DOHH2 (cell line): Measurements from ENCODE around the gene ASTE1.

Experiments used
- H3F3A ChIP-seq: fragments of 200-600 bp; sonication (generic), shearing (Covaris generic); 2 replicates; pipeline ENCODE4 v1.6.0; 2016; ENCODE audit warnings: antibody characterized with exemption, mild to moderate bottlenecking; ENCODE audit not compliant: control insufficient read depth, insufficient read depth
- H3K27ac ChIP-seq: fragments of 200-600 bp; sonication (generic); 2 replicates; pipeline ENCODE4 v1.5.1; 2014; ENCODE audit warnings: low read depth, mild to moderate bottlenecking, low read length, moderate library complexity
- H3K27me3 ChIP-seq: fragments of 200-600 bp; sonication (generic); 2 replicates; pipeline ENCODE4 v1.6.1; 2014; ENCODE audit warnings: mild to moderate bottlenecking, low read length, mixed read lengths; ENCODE audit not compliant: control insufficient read depth
- H3K36me3 ChIP-seq: fragments of 200-600 bp; sonication (generic); 2 replicates; pipeline ENCODE4 v1.6.1; 2014; ENCODE audit warnings: mild to moderate bottlenecking, low read length, moderate library complexity, mixed read lengths; ENCODE audit not compliant: control insufficient read depth
- H3K4me1 ChIP-seq: fragments of 200-600 bp; sonication (generic); 2 replicates; pipeline ENCODE4 v1.6.1; 2014; ENCODE audit warnings: mild to moderate bottlenecking, low read length, mixed read lengths; ENCODE audit not compliant: control insufficient read depth
- H3K4me2 ChIP-seq: fragments of 200-600 bp; sonication (generic); 2 replicates; pipeline ENCODE4 v1.6.0; 2014; ENCODE audit warnings: mild to moderate bottlenecking, low read length, moderate library complexity
- H3K4me3 ChIP-seq: fragments of 200-600 bp; sonication (generic); 2 replicates; pipeline ENCODE4 v1.5.1; 2014; ENCODE audit warnings: mild to moderate bottlenecking, low read length, mixed read lengths
- H3K79me2 ChIP-seq: fragments of 200-600 bp; sonication (generic); 2 replicates; pipeline ENCODE4 v1.6.1; 2014; ENCODE audit warnings: mild to moderate bottlenecking, low read length, mixed read lengths; ENCODE audit not compliant: control insufficient read depth
- H3K9me2 ChIP-seq: fragments of 200-600 bp; sonication (generic); replicated peaks from 2 replicates; pipeline ENCODE4 v1.6.1; 2014; ENCODE audit warnings: mild to moderate bottlenecking, low read length, mixed read lengths; ENCODE audit not compliant: control insufficient read depth
- H3K9me3 ChIP-seq: fragments of 200-600 bp; sonication (generic); 2 replicates; pipeline ENCODE4 v1.6.1; 2014; ENCODE audit warnings: antibody characterized with exemption, low read length, mixed read lengths; ENCODE audit not compliant: control insufficient read depth, insufficient read depth
- H4K20me1 ChIP-seq: fragments of 200-600 bp; sonication (generic); 2 replicates; pipeline ENCODE4 v1.6.0; 2014; ENCODE audit warnings: low read depth, mild to moderate bottlenecking, antibody characterized with exemption, low read length, moderate library complexity; ENCODE audit not compliant: control insufficient read depth, insufficient read depth
- CTCF ChIP-seq: fragments of 200-600 bp; sonication (generic); IDR thresholded peaks from one replicate; pipeline ENCODE4 v1.5.1; 2014; ENCODE audit warnings: antibody characterized with exemption, mild to moderate bottlenecking, low read depth, low read length; ENCODE audit not compliant: poor library complexity, severe bottlenecking
- EZH2phosphoT487 ChIP-seq: fragments of 200-600 bp; sonication (generic); IDR thresholded peaks from 2 replicates; pipeline ENCODE4 v1.6.1; 2017; ENCODE audit warnings: borderline replicate concordance, mild to moderate bottlenecking, antibody characterized with exemption, low read length, moderate library complexity, mixed read lengths

Gene ASTE1

GRCh38 chr3:131026321-131027151, at the start of gene ASTE1, which contains the start of gene NEK11:
Gene ASTE1 (minus strand): TSS chr3:131026825. CDS start chr3:131025306, 1,519 bp downstream.
Gene NEK11 (plus strand): TSS chr3:131026877. CDS start chr3:131029709, 2,832 bp downstream.
- TF ChIP-seq CTCF: no peak
- TF ChIP-seq EZH2phosphoT487: no peak
- Histone ChIP-seq H3K9me3 (no peaks in the 10 kb centered on the region), H3K4me1 (peaks cover 25% of the 10 kb centered on the region), H3F3A (no peaks in the 10 kb centered on the region), H3K36me3 (peaks cover 33% of the 10 kb centered on the region), H3K4me3 (peak within 1 kb of the TSS; percentile 99), H3K27ac (peak within 1 kb of the TSS; percentile 41), H3K79me2 (peaks cover 17% of the 10 kb centered on the region), H4K20me1 (no peaks in the 10 kb centered on the region), H3K27me3 (no peaks in the 10 kb centered on the region), H3K9me2 (no peaks in the 10 kb centered on the region), H3K4me2 (peak within 1 kb of the TSS; percentile 93)

DNA sequence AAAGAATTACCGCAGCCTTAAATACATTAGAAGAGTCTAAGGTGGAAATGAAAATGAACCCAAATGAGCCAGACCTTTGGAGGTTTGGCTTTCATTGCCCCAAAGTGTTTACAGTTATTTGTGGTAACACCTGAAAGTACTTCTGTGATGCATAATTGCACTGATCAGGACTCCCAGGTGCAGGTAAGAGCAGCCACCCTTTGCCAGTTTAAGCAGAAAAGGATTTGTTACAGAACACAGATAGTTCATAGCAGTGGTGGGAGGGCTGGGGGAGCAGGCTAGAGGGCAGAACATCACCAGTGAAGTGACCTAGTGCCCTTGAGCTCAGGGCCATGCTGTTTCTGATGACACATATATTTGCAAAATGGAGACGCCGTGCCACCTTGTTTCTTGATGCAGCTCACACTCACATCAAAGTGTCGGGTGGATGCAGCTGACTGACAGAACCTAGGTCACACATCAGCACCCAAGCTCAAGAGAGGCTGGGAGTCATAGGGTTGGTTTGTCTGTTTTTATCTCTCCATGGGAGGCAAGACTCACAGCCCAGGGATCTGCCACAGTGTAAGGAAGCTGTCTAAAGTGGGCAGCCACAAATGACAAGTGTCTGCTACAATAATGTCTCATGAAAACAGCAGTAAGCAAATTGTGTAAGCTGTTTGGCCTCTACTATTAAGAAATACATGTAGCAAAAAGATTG, 49.2 kb upstream of the ASTE1 start:
- H3K79me2 ChIP-seq: no peaks in the 10 kb centered on the region
- H3K27ac ChIP-seq: no peak overlapping the region
- no peaks in the 10 kb centered on the region for H3K9me2 ChIP-seq

GRCh38 chr3:131072845-131073244, 46.2 kb upstream of the ASTE1 start:
- Histone ChIP-seq H3K9me2 (no peaks in the 10 kb centered on the region), H3F3A (no peaks in the 10 kb centered on the region), H3K36me3 (no peaks in the 10 kb centered on the region), H3K4me3 (no peak overlapping the region), H4K20me1 (no peaks in the 10 kb centered on the region), H3K4me1 (no peaks in the 10 kb centered on the region), H3K9me3 (no peaks in the 10 kb centered on the region), H3K27ac (no peak overlapping the region), H3K27me3 (peaks cover 2% of the 10 kb centered on the region; the same call in 1 of the 2 replicates), H3K4me2 (no peak overlapping the region), H3K79me2 (no peaks in the 10 kb centered on the region)
- TF ChIP-seq EZH2phosphoT487 (no peak), CTCF (no peak)

More for the DNA sequence above, 49.2 kb upstream of the ASTE1 start:
- H3K4me2 ChIP-seq: no peak overlapping the region
- no peaks in the 10 kb centered on the region for H3K9me3 ChIP-seq
- TF ChIP-seq CTCF: no peak
- no peak for TF ChIP-seq EZH2phosphoT487
- no peaks in the 10 kb centered on the region for H3K36me3 ChIP-seq
- H4K20me1 ChIP-seq: no peaks in the 10 kb centered on the region
- H3K4me1 ChIP-seq: no peaks in the 10 kb centered on the region
- no peak overlapping the region for H3K4me3 ChIP-seq
- H3F3A ChIP-seq: no peaks in the 10 kb centered on the region
- peaks cover 2% of the 10 kb centered on the region; the same call in 1 of the 2 replicates for H3K27me3 ChIP-seq
